T-helper 2 cell treated with Interferon-gamma antibody and Interleukin-4, amounts not matched to agents 100 ng/mL and 5 ng/mL, for 36 hours (primary cell): ENCODE results near the gene SLC35E4. TPM values are rescaled to one million over a fixed set of nuclear protein-coding genes. Genes with fewer than 3 reads are reported as not detected.
"Not testable (repeated sequence)": the region's sequence is repeated elsewhere in the genome, so short reads cannot be mapped to it uniquely, and the experiment has no call there.

Experiments used
- intact Hi-C: fragments of 100-400 bp; cut with micrococcal nuclease; formaldehyde crosslinking; loops from one replicate; pipeline ENCODE4 v1.15.1; 2023
- total RNA-seq: library from RNA; stranded (reverse); gene quantifications from 2 replicates; pipeline ENCODE4 v1.2.3, GENCODE V29; 2022

Gene SLC35E4
- total RNA-seq, 1 donor from 2014 or later: 2.4 TPM

GRCh38 chr22:30648825-30649224 is 13.2 kb downstream of the SLC35E4 start:
- intact Hi-C loops: loop anchor here (1.0 kb wide), 1 partner anchor 14 kb away; the partner anchor contains the start of gene SLC35E4

GRCh38 chr22:30649430-30650007 is 13.9 kb downstream of the SLC35E4 start:
- intact Hi-C loops: loop anchor here (1.0 kb wide), 1 partner anchor 14 kb away; the partner anchor contains the start of gene SLC35E4

- intact Hi-C loops: no loop called here
Measured at GRCh38 chr22:30650508-30651116, 15.0 kb downstream of the SLC35E4 start.

- intact Hi-C loops: no loop called here
Measured at GRCh38 chr22:30652852-30653251, 17.3 kb downstream of the SLC35E4 start.

GRCh38 chr22:30654361-30654760 is 18.8 kb downstream of the SLC35E4 start:
- intact Hi-C loops: no loop called here

- intact Hi-C loops: no loop called here
Measured at GRCh38 chr22:30655532-30655931, 20.0 kb downstream of the SLC35E4 start.

- intact Hi-C loops: no loop called here
Measured at GRCh38 chr22:30662040-30662439, 26.5 kb downstream of the SLC35E4 start.

GRCh38 chr22:30664798-30665197 is 29.2 kb downstream of the SLC35E4 start:
- intact Hi-C loops: loop anchor here (5.0 kb wide), 1 partner anchor 72 kb away; the partner anchor contains the start of gene PES1

GRCh38 chr22:30665266-30665665 is 29.7 kb downstream of the SLC35E4 start:
- intact Hi-C loops: loop anchor here (5.0 kb wide), 1 partner anchor 73 kb away; the partner anchor contains the start of gene PES1

GRCh38 chr22:30665786-30666185 is 30.2 kb downstream of the SLC35E4 start:
- intact Hi-C loops: loop anchor here (5.0 kb wide), 1 partner anchor 73 kb away; the partner anchor contains the start of gene PES1

GRCh38 chr22:30667107-30667493 is 31.5 kb downstream of the SLC35E4 start:
- intact Hi-C loops: loop anchor here (1.0 to 5.0 kb wide), 2 partner anchors 33 to 75 kb away; partner anchors contain the start of gene PES1

GRCh38 chr22:30667494-30668385 is 32.2 kb downstream of the SLC35E4 start, which contains the start of gene DUSP18:
Gene DUSP18 (minus strand): TSS chr22:30667875. CDS start chr22:30664003, 3,872 bp downstream.
- intact Hi-C loops: loop anchor here (1.0 to 5.0 kb wide), 2 partner anchors 33 to 75 kb away; partner anchors contain the start of gene PES1

- intact Hi-C loops: loop anchor here (5.0 kb wide), 1 partner anchor 76 kb away; the partner anchor contains the start of gene PES1
Measured at GRCh38 chr22:30668386-30668710, 32.8 kb downstream of the SLC35E4 start.

- intact Hi-C loops: no loop called here
Measured at GRCh38 chr22:30671071-30671470, 35.5 kb downstream of the SLC35E4 start.

- intact Hi-C loops: no loop called here
Measured at GRCh38 chr22:30673136-30673535, 37.6 kb downstream of the SLC35E4 start.

- intact Hi-C loops: no loop called here
Measured at GRCh38 chr22:30674482-30674881, 38.9 kb downstream of the SLC35E4 start.

GRCh38 chr22:30675436-30675835 is 39.9 kb downstream of the SLC35E4 start:
- intact Hi-C loops: no loop called here

GRCh38 chr22:30676565-30676964 is 41.0 kb downstream of the SLC35E4 start:
- intact Hi-C loops: not testable (repeated sequence)

GRCh38 chr22:30679895-30680690 is 44.5 kb downstream of the SLC35E4 start:
- intact Hi-C loops: not testable (repeated sequence)

GRCh38 chr22:30680991-30681770 is 45.6 kb downstream of the SLC35E4 start:
- intact Hi-C loops: no loop called here
